ENCODE results near the gene NEDD4. TPM values are rescaled to one million over a fixed set of nuclear protein-coding genes. Genes with fewer than 3 reads are reported as not detected.

The NEDD4 gene
- polyA plus RNA-seq, 1 donor from 2014 or later, result 1.6 TPM

DNA sequence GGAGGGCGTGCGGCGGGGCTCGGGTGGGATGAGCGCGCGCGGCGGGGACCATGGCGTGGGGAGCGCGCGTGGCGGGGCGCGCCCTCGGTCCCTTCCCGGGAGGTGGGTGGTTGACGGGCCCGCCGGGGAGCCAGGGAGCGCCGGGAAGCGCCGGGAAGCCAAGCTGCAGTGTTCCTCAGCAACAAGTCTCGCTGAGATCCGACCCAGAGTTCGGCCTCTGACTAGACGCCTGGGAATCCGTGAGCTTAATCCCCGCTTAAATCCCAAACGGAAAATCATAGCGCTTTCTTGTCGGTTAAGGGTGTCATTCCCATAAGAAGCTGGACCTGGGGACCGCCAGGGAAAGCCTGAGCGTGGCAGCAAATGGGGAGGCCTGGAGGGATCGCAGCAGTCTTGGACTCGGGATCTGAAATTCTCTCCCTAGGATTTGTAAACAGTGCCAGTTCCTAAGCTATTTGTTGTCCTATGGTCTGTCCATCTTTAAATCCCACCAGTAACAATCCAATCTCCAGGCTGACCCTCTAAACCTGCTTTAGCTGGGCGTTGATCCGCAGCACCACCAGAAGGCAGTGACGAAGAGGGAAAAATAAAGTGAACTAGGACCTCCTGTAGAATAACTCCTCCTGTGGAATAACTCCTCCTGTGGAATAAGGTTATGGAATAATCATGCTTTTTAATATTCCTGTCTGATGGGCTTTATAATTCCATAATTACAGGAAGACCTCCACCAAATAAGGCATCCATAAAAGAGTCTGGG is 570 bp upstream of the NEDD4 start:
- Histone ChIP-seq H3K9me2 (ENCODE audit: insufficient read depth, low read length) (no peaks in the 10 kb centered on the region), H3K27me3 (ENCODE audit: insufficient read depth, low read depth, low read length) (no peaks in the 10 kb centered on the region), H3K9me3 (ENCODE audit: low read length) (no peaks in the 10 kb centered on the region), H4K20me1 (ENCODE audit: insufficient read depth) (no peaks in the 10 kb centered on the region), H3K4me2 (ENCODE audit: low read length) (peak overlapping the region; percentile 6), H3K79me2 (replicated peaks; ENCODE audit: insufficient read depth, low read length) (no peaks in the 10 kb centered on the region), H3K9ac (ENCODE audit: low read length) (peak overlapping the region; percentile 61), H3F3A (ENCODE audit: insufficient read depth, low read length, poor library complexity, severe bottlenecking) (no peaks in the 10 kb centered on the region), H3K36me3 (ENCODE audit: insufficient read depth, low read length) (no peaks in the 10 kb centered on the region), H3K27ac (ENCODE audit: low read length) (no peak overlapping the region), H3K4me3 (ENCODE audit: low read length) (peak overlapping the region; percentile 84), H2AFZ (ENCODE audit: low read depth, low read length) (no peak overlapping the region)
- TF ChIP-seq, protein P1, sequence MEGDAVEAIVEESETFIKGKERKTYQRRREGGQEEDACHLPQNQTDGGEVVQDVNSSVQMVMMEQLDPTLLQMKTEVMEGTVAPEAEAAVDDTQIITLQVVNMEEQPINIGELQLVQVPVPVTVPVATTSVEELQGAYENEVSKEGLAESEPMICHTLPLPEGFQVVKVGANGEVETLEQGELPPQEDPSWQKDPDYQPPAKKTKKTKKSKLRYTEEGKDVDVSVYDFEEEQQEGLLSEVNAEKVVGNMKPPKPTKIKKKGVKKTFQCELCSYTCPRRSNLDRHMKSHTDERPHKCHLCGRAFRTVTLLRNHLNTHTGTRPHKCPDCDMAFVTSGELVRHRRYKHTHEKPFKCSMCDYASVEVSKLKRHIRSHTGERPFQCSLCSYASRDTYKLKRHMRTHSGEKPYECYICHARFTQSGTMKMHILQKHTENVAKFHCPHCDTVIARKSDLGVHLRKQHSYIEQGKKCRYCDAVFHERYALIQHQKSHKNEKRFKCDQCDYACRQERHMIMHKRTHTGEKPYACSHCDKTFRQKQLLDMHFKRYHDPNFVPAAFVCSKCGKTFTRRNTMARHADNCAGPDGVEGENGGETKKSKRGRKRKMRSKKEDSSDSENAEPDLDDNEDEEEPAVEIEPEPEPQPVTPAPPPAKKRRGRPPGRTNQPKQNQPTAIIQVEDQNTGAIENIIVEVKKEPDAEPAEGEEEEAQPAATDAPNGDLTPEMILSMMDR (IDR thresholded peaks at IDR 0.05; ENCODE audit: poor library complexity, severe bottlenecking), result no peak
- TF ChIP-seq, protein P2, sequence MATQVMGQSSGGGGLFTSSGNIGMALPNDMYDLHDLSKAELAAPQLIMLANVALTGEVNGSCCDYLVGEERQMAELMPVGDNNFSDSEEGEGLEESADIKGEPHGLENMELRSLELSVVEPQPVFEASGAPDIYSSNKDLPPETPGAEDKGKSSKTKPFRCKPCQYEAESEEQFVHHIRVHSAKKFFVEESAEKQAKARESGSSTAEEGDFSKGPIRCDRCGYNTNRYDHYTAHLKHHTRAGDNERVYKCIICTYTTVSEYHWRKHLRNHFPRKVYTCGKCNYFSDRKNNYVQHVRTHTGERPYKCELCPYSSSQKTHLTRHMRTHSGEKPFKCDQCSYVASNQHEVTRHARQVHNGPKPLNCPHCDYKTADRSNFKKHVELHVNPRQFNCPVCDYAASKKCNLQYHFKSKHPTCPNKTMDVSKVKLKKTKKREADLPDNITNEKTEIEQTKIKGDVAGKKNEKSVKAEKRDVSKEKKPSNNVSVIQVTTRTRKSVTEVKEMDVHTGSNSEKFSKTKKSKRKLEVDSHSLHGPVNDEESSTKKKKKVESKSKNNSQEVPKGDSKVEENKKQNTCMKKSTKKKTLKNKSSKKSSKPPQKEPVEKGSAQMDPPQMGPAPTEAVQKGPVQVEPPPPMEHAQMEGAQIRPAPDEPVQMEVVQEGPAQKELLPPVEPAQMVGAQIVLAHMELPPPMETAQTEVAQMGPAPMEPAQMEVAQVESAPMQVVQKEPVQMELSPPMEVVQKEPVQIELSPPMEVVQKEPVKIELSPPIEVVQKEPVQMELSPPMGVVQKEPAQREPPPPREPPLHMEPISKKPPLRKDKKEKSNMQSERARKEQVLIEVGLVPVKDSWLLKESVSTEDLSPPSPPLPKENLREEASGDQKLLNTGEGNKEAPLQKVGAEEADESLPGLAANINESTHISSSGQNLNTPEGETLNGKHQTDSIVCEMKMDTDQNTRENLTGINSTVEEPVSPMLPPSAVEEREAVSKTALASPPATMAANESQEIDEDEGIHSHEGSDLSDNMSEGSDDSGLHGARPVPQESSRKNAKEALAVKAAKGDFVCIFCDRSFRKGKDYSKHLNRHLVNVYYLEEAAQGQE (IDR thresholded peaks at IDR 0.05; ENCODE audit: borderline replicate concordance), result peak; percentile 72

DNA sequence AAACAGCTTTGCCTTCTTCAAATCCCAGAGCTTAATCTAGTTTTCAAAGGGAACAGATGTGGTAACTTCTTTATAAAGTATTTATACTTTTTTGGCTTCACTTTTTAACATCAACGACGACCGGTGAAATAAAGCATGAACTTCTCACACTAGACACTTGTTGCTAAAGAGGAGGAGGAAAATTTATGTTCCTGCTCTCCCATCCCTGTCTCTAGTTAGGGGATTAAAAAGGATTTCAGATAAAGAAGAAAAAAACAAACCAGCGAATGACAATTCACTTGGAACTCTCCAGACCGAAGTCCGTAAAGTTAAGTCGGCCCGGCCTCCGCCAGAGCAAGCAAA is 672 bp downstream of the NEDD4 start:
- Histone ChIP-seq H3K9me3 (ENCODE audit: low read length) (no peaks in the 10 kb centered on the region), H3K9me2 (ENCODE audit: insufficient read depth, low read length) (no peaks in the 10 kb centered on the region), H3K36me3 (ENCODE audit: insufficient read depth, low read length) (no peaks in the 10 kb centered on the region), H3K27me3 (ENCODE audit: insufficient read depth, low read depth, low read length) (no peaks in the 10 kb centered on the region), H3K79me2 (replicated peaks; ENCODE audit: insufficient read depth, low read length) (no peaks in the 10 kb centered on the region), H3F3A (ENCODE audit: insufficient read depth, low read length, poor library complexity, severe bottlenecking) (no peaks in the 10 kb centered on the region), H2AFZ (ENCODE audit: low read depth, low read length) (no peak overlapping the region), H3K27ac (ENCODE audit: low read length) (no peak overlapping the region), H3K4me2 (ENCODE audit: low read length) (peak overlapping the region; percentile 29), H4K20me1 (ENCODE audit: insufficient read depth) (no peaks in the 10 kb centered on the region), H3K9ac (ENCODE audit: low read length) (peak overlapping the region; percentile 61), H3K4me3 (ENCODE audit: low read length) (peak overlapping the region; percentile 84)
- TF ChIP-seq EZH2 (IDR thresholded peaks at IDR 0.05; ENCODE audit: borderline replicate concordance, insufficient read depth, low read length, poor library complexity, severe bottlenecking) (no peak), POLR2AphosphoS5 (IDR thresholded peaks at IDR 0.05) (no peak), EP300 (conservative IDR thresholded peaks at IDR 0.05; ENCODE audit: poor library complexity, severe bottlenecking) (no peak), TAF1 (IDR thresholded peaks at IDR 0.05; ENCODE audit: low read depth) (no peak), SMC3 (conservative IDR thresholded peaks at IDR 0.05; ENCODE audit: poor library complexity) (no peak), MXI1 (conservative IDR thresholded peaks at IDR 0.05; ENCODE audit: poor library complexity, severe bottlenecking) (no peak), RAD21 (conservative IDR thresholded peaks at IDR 0.05) (no peak)
- TF ChIP-seq, protein P2 (IDR thresholded peaks at IDR 0.05; ENCODE audit: borderline replicate concordance), result no peak
- TF ChIP-seq, protein P1 (IDR thresholded peaks at IDR 0.05; ENCODE audit: poor library complexity, severe bottlenecking), result no peak

All from neural cell (in vitro differentiated cells).